BLaER1 (cell line): ENCODE results near the gene MTHFD1L.
A peak's percentile ranks its signal among the peaks of the same experiment; 100 is the strongest.
"Not testable (repeated sequence)": the region's sequence is repeated elsewhere in the genome, so short reads cannot be mapped to it uniquely, and the experiment has no call there.

Experiments
- H3K27ac ChIP-seq: shearing (Covaris generic); formaldehyde crosslinking; 2 replicates; pipeline ENCODE4 v1.8.1; 2022
- H3K27me3 ChIP-seq: shearing (Covaris generic); formaldehyde crosslinking; 2 replicates; pipeline ENCODE4 v1.8.1; 2022
- H3K36me3 ChIP-seq: shearing (Covaris generic); formaldehyde crosslinking; 2 replicates; pipeline ENCODE4 v1.8.1; 2022
- H3K4me1 ChIP-seq: shearing (Covaris generic); formaldehyde crosslinking; 2 replicates; pipeline ENCODE4 v1.8.1; 2022
- H3K4me2 ChIP-seq: shearing (Covaris generic); formaldehyde crosslinking; 2 replicates; pipeline ENCODE4 v1.8.1; 2022
- H3K4me3 ChIP-seq: shearing (Covaris generic); formaldehyde crosslinking; 2 replicates; pipeline ENCODE4 v1.8.1; 2022
- H3K9ac ChIP-seq: shearing (Covaris generic); formaldehyde crosslinking; 2 replicates; pipeline ENCODE4 v1.8.1; 2022
- H3K9me3 ChIP-seq: shearing (Covaris generic); formaldehyde crosslinking; 2 replicates; pipeline ENCODE4 v1.8.1; 2022
- H4K20me1 ChIP-seq: shearing (Covaris generic); formaldehyde crosslinking; 2 replicates; pipeline ENCODE4 v1.8.1; 2022
- Cebpa-rat ChIP-seq: shearing (Covaris generic); IDR thresholded peaks from 2 replicates; pipeline ENCODE4 v1.8.1; 2022

The MTHFD1L gene

GRCh38 chr6:150841697-150842096 is 23.8 kb upstream of the MTHFD1L start:
- no peak overlapping the region for H3K4me3 ChIP-seq
- H3K27ac ChIP-seq: no peak overlapping the region
- H4K20me1 ChIP-seq: no peaks in the 10 kb centered on the region
- H3K4me2 ChIP-seq: no peak overlapping the region
- H3K4me1 ChIP-seq: peaks cover 9% of the 10 kb centered on the region
- H3K9me3 ChIP-seq: no peaks in the 10 kb centered on the region
- no peak for TF ChIP-seq Cebpa-rat
- peaks cover 9% of the 10 kb centered on the region; the same call in 1 of the 2 replicates for H3K36me3 ChIP-seq
- H3K27me3 ChIP-seq: no peaks in the 10 kb centered on the region
- no peak overlapping the region for H3K9ac ChIP-seq

GRCh38 chr6:150844371-150844770 is 21.1 kb upstream of the MTHFD1L start:
- no peaks in the 10 kb centered on the region for H4K20me1 ChIP-seq
- H3K9ac ChIP-seq: no peak overlapping the region
- no peak overlapping the region for H3K4me3 ChIP-seq
- H3K27me3 ChIP-seq: no peaks in the 10 kb centered on the region
- H3K4me2 ChIP-seq: no peak overlapping the region
- H3K4me1 ChIP-seq: peaks cover 29% of the 10 kb centered on the region
- H3K36me3 ChIP-seq: peaks cover 9% of the 10 kb centered on the region; the same call in 1 of the 2 replicates
- TF ChIP-seq Cebpa-rat: no peak
- no peak overlapping the region for H3K27ac ChIP-seq
- H3K9me3 ChIP-seq: no peaks in the 10 kb centered on the region

- Histone ChIP-seq H4K20me1 (no peaks in the 10 kb centered on the region), H3K4me3 (no peak overlapping the region), H3K27me3 (no peaks in the 10 kb centered on the region), H3K4me1 (peaks cover 38% of the 10 kb centered on the region), H3K36me3 (no peaks in the 10 kb centered on the region), H3K9ac (no peak overlapping the region), H3K9me3 (no peaks in the 10 kb centered on the region), H3K27ac (no peak overlapping the region), H3K4me2 (peak overlapping the region; percentile 51)
- TF ChIP-seq Cebpa-rat: no peak
Measured at GRCh38 chr6:150846641-150847040, 18.9 kb upstream of the MTHFD1L start.

- H3K9me3 ChIP-seq: no peaks in the 10 kb centered on the region
- no peak overlapping the region for H3K4me3 ChIP-seq
- no peaks in the 10 kb centered on the region for H4K20me1 ChIP-seq
- peak overlapping the region; percentile 68 for H3K4me2 ChIP-seq
- H3K4me1 ChIP-seq: peaks cover 38% of the 10 kb centered on the region
- H3K36me3 ChIP-seq: no peaks in the 10 kb centered on the region
- TF ChIP-seq Cebpa-rat: no peak
- H3K27ac ChIP-seq: no peak overlapping the region
- H3K27me3 ChIP-seq: no peaks in the 10 kb centered on the region
- no peak overlapping the region for H3K9ac ChIP-seq
Measured at GRCh38 chr6:150848400-150848799, 17.1 kb upstream of the MTHFD1L start.

GRCh38 chr6:150854392-150854791 is 11.1 kb upstream of the MTHFD1L start:
- peaks cover 11% of the 10 kb centered on the region for H3K9me3 ChIP-seq
- not testable (repeated sequence) for H4K20me1 ChIP-seq, H3K27ac ChIP-seq, H3K4me1 ChIP-seq, H3K4me2 ChIP-seq, H3K27me3 ChIP-seq, H3K36me3 ChIP-seq, H3K9ac ChIP-seq, H3K4me3 ChIP-seq

GRCh38 chr6:150855171-150855570 is 10.3 kb upstream of the MTHFD1L start:
- not testable (repeated sequence) for H3K4me1 ChIP-seq, H4K20me1 ChIP-seq, H3K4me2 ChIP-seq, H3K9ac ChIP-seq, H3K36me3 ChIP-seq, H3K27ac ChIP-seq, H3K4me3 ChIP-seq, H3K27me3 ChIP-seq
- peaks cover 11% of the 10 kb centered on the region for H3K9me3 ChIP-seq

- no peak overlapping the region for H3K9ac ChIP-seq
- no peaks in the 10 kb centered on the region for H4K20me1 ChIP-seq
- no peak overlapping the region for H3K4me2 ChIP-seq
Measured at GRCh38 chr6:150857062-150857944, 8.2 kb upstream of the MTHFD1L start.

GRCh38 chr6:150857945-150858308 is 7.6 kb upstream of the MTHFD1L start:
- TF ChIP-seq Cebpa-rat: no peak
- H3K27me3 ChIP-seq: no peaks in the 10 kb centered on the region
- H3K4me3 ChIP-seq: no peak overlapping the region
- no peak overlapping the region for H3K27ac ChIP-seq
- H3K9me3 ChIP-seq: peaks cover 11% of the 10 kb centered on the region
- H3K4me1 ChIP-seq: peaks cover 16% of the 10 kb centered on the region
- no peaks in the 10 kb centered on the region for H3K36me3 ChIP-seq
- no peak overlapping the region for H3K4me2 ChIP-seq
- H4K20me1 ChIP-seq: no peaks in the 10 kb centered on the region
- H3K9ac ChIP-seq: no peak overlapping the region

More at GRCh38 chr6:150857062-150857944, 8.2 kb upstream of the MTHFD1L start:
- no peak for TF ChIP-seq Cebpa-rat
- Histone ChIP-seq H3K9me3 (peaks cover 11% of the 10 kb centered on the region), H3K27ac (no peak overlapping the region), H3K4me3 (no peak overlapping the region), H3K27me3 (no peaks in the 10 kb centered on the region), H3K36me3 (no peaks in the 10 kb centered on the region), H3K4me1 (peaks cover 10% of the 10 kb centered on the region)

- Histone ChIP-seq H3K4me2 (peak overlapping the region; percentile 39), H3K4me1 (peaks cover 25% of the 10 kb centered on the region)
- not testable (repeated sequence) for H3K36me3 ChIP-seq, H3K27ac ChIP-seq, H3K9me3 ChIP-seq, H3K27me3 ChIP-seq, H3K9ac ChIP-seq, H4K20me1 ChIP-seq, H3K4me3 ChIP-seq
Measured at GRCh38 chr6:150861448-150862168, 3.9 kb upstream of the MTHFD1L start.

GRCh38 chr6:150863213-150863928 is 2.1 kb upstream of the MTHFD1L start:
- TF ChIP-seq Cebpa-rat: no peak
- Histone ChIP-seq H4K20me1 (peaks cover 21% of the 10 kb centered on the region), H3K4me3 (no peak overlapping the region), H3K36me3 (peaks cover 7% of the 10 kb centered on the region; the same call in 1 of the 2 replicates), H3K27ac (no peak overlapping the region), H3K4me2 (no peak overlapping the region), H3K9me3 (no peaks in the 10 kb centered on the region), H3K4me1 (peaks cover 38% of the 10 kb centered on the region), H3K27me3 (no peaks in the 10 kb centered on the region), H3K9ac (no peak overlapping the region)
